ENCODE data around the gene RHBDF1.

- no peak for TF ChIP-seq EZH2 (IDR thresholded peaks at IDR 0.05; ENCODE audit: borderline replicate concordance, low read depth, low read length)
- TF ChIP-seq SREBF2 (CRISPR knock-in tag; IDR thresholded peaks at IDR 0.05) = no peak
- no peak for TF ChIP-seq ZNF263 (CRISPR knock-in tag; IDR thresholded peaks at IDR 0.05; ENCODE audit: borderline replicate concordance)
- TF ChIP-seq SPI1 (IDR thresholded peaks at IDR 0.05; ENCODE audit: borderline replicate concordance, low read depth, low read length) = no peak
- TF ChIP-seq TAF7 (tag; IDR thresholded peaks at IDR 0.05) = no peak
These were observed 16.1 kb downstream of the RHBDF1 start for GRCh38 chr16:56231-56927.
